ENCODE data around the gene KBTBD7. TPM values are rescaled to one million over a fixed set of nuclear protein-coding genes. Genes with fewer than 3 reads are reported as not detected.
A peak's percentile ranks its signal among the peaks of the same experiment; 100 is the strongest.

The KBTBD7 gene
- polyA plus RNA-seq (2014; cell fraction: cytosol; rRNA removed) = 7.7 and 8.6 TPM in 2 replicates
- polyA plus RNA-seq (2014; cell fraction: nucleus; rRNA removed) = 3.5 and 4.9 TPM in 2 replicates

GRCh38 chr13:41193919-41194824 lies at the start of gene KBTBD7:
KBTBD7 (minus strand) TSS chr13:41194569; CDS start chr13:41194257, 312 bp downstream.
- DNase-seq (ENCODE audit: low spot score) = peak; percentile 94

GRCh38 chr13:41241626-41242025 lies 47.3 kb upstream of the KBTBD7 start:
- DNase-seq (ENCODE audit: low spot score) = no peak

- DNase-seq (ENCODE audit: low spot score) = no peak
Measured at GRCh38 chr13:41236369-41236768, 42.0 kb upstream of the KBTBD7 start.

- no peak for DNase-seq (ENCODE audit: low spot score)
Measured at GRCh38 chr13:41232578-41233480, 38.5 kb upstream of the KBTBD7 start.

GRCh38 chr13:41231786-41232185 lies 37.4 kb upstream of the KBTBD7 start:
- no peak for DNase-seq (ENCODE audit: low spot score)

GRCh38 chr13:41231025-41231677 lies 36.8 kb upstream of the KBTBD7 start:
- DNase-seq (ENCODE audit: low spot score) = no peak

GRCh38 chr13:41229356-41229755 lies 35.0 kb upstream of the KBTBD7 start:
- no peak for DNase-seq (ENCODE audit: low spot score)

- DNase-seq (ENCODE audit: low spot score) = no peak
Measured at GRCh38 chr13:41224113-41225110, 30.0 kb upstream of the KBTBD7 start.

- peak; percentile 44 for DNase-seq (ENCODE audit: low spot score)
Measured at GRCh38 chr13:41222259-41222852, 28.0 kb upstream of the KBTBD7 start.

- DNase-seq (ENCODE audit: low spot score) = no peak
Measured at GRCh38 chr13:41220401-41220800, 26.0 kb upstream of the KBTBD7 start.

GRCh38 chr13:41216160-41216559 lies 21.8 kb upstream of the KBTBD7 start:
- no peak for DNase-seq (ENCODE audit: low spot score)

- DNase-seq (ENCODE audit: low spot score) = no peak
Measured at GRCh38 chr13:41213919-41214318, 19.6 kb upstream of the KBTBD7 start.

GRCh38 chr13:41213316-41213715 lies 18.9 kb upstream of the KBTBD7 start:
- no peak for DNase-seq (ENCODE audit: low spot score)

GRCh38 chr13:41212881-41213280 lies 18.5 kb upstream of the KBTBD7 start:
- DNase-seq (ENCODE audit: low spot score) = no peak

GRCh38 chr13:41211062-41211461 lies 16.7 kb upstream of the KBTBD7 start:
- DNase-seq (ENCODE audit: low spot score) = no peak

GRCh38 chr13:41206467-41206866 lies 12.1 kb upstream of the KBTBD7 start:
- no peak for DNase-seq (ENCODE audit: low spot score)

- no peak for DNase-seq (ENCODE audit: low spot score)
Measured at GRCh38 chr13:41203810-41204209, 9.4 kb upstream of the KBTBD7 start.

- DNase-seq (ENCODE audit: low spot score) = no peak
Measured at GRCh38 chr13:41200126-41200525, 5.8 kb upstream of the KBTBD7 start.

GRCh38 chr13:41199526-41199925 lies 5.2 kb upstream of the KBTBD7 start:
- DNase-seq (ENCODE audit: low spot score) = no peak

- no peak for DNase-seq (ENCODE audit: low spot score)
Measured at GRCh38 chr13:41199079-41199478, 4.7 kb upstream of the KBTBD7 start.

All from SK-N-DZ (cell line).